Spleen (tissue), 7 donors: ENCODE results near the gene APOBEC3G.

Experiments used
- POLR2A ChIP-seq, 3 donors: fragments of 450-650 bp; IDR thresholded peaks; one replicate each; pipeline ENCODE4 v1.5.1; 2017; ENCODE audit warnings: antibody characterized with exemption in 3 of 3, mild to moderate bottlenecking in 1 of 3
- TF ChIP-seq, protein P1 (sequence below), 11 experiments: fragments of 200-600 bp in 7 of 11; fragments of 450-650 bp in 4 of 11; sonication (generic) in 4 of 11; IDR thresholded peaks in 8 of 11; conservative IDR thresholded peaks in 3 of 11; 1 replicate in 7 of 11; 2 replicates in 4 of 11; pipeline versions ENCODE4 v1.4.0 to v1.8.0; 2016 to 2021; ENCODE audit warnings: antibody characterized with exemption in 11 of 11, inconsistent platforms in 4 of 11, mild to moderate bottlenecking in 1 of 11
- donor health status: DM: no; HTN: no; CAD: no; lungs with moderate emphysema.
- donor health status: DM: no; HTN: no; CAD: no.
- donor health status: DM: no; HTN: no; CAD: no.

DNA sequence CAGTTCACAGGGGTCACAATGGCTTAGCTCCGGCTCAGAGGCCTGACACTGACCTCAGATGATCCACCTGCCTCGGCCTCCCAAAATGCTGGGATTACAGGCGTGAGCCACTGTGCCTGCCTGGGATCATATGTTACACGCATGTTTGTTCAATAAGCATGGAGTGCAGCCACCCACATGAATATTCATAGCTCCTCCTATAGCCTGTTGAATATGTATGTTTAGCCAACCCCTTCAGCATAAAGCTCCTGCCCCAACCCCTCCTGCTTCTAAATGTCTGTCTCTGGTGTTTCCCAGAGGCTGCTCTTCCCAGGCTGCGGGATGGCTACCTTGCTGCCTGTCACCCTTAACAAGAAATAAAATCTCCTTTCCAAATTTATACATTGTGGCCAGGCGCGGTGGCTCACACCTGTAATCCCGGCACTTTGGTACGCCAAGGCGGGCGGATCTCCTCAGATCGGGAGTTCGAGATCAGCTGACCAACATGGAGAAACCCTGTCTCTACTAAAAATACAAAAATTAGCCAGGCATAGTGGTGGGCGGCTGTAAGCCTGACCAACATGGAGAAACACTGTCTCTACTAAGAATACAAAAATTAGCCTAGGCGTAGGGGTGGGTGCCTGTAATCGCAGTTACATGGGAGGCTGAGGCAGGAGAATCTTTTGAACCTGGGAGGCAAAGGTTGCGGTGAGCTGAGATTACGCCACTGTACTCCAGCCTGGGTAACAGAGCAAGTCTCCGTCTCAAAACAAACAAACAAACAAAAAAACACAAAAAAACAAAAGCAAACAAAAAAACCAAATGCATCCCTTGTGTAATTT lies 37.6 kb upstream of the APOBEC3G start:
- TF ChIP-seq, protein P1, sequence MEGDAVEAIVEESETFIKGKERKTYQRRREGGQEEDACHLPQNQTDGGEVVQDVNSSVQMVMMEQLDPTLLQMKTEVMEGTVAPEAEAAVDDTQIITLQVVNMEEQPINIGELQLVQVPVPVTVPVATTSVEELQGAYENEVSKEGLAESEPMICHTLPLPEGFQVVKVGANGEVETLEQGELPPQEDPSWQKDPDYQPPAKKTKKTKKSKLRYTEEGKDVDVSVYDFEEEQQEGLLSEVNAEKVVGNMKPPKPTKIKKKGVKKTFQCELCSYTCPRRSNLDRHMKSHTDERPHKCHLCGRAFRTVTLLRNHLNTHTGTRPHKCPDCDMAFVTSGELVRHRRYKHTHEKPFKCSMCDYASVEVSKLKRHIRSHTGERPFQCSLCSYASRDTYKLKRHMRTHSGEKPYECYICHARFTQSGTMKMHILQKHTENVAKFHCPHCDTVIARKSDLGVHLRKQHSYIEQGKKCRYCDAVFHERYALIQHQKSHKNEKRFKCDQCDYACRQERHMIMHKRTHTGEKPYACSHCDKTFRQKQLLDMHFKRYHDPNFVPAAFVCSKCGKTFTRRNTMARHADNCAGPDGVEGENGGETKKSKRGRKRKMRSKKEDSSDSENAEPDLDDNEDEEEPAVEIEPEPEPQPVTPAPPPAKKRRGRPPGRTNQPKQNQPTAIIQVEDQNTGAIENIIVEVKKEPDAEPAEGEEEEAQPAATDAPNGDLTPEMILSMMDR (IDR thresholded peaks at IDR 0.05 in 8 of 11, conservative IDR thresholded peaks at IDR 0.05 in 3 of 11) = no peak
- no peak for TF ChIP-seq POLR2A (IDR thresholded peaks at IDR 0.05)
